ENCODE data around the gene DNAH3.

- TF ChIP-seq EZH2 (IDR thresholded peaks at IDR 0.05; ENCODE audit: low read depth, low read length, severe bottlenecking) = no peak
- TF ChIP-seq POLR2AphosphoS5 (IDR thresholded peaks at IDR 0.05; ENCODE audit: low read depth, low read length) = no peak
- no peak for TF ChIP-seq CTCF (IDR thresholded peaks at IDR 0.05; ENCODE audit: control extremely low read depth in 1 of 3, insufficient read depth in 1 of 3, low read depth in 1 of 3, low read length in 3 of 3)
These were observed 198.3 kb downstream of the DNAH3 start for GRCh38 chr16:20952139-20952920.

Measured in H1 (cell line).